GM20000 (cell line): ENCODE data around the gene BAIAP3.

ENCODE experiments used
- DNase-seq: peaks from one replicate; pipeline ENCODE4 v3.0.0; 2012; ENCODE audit warnings: low spot score
- TF ChIP-seq, protein P1 (sequence below): IDR thresholded peaks from 2 replicates; pipeline ENCODE4 v1.5.1; 2012; ENCODE audit warnings: mild to moderate bottlenecking, control low read depth; ENCODE audit errors: extremely low read depth, missing control alignments

BAIAP3 gene

DNA sequence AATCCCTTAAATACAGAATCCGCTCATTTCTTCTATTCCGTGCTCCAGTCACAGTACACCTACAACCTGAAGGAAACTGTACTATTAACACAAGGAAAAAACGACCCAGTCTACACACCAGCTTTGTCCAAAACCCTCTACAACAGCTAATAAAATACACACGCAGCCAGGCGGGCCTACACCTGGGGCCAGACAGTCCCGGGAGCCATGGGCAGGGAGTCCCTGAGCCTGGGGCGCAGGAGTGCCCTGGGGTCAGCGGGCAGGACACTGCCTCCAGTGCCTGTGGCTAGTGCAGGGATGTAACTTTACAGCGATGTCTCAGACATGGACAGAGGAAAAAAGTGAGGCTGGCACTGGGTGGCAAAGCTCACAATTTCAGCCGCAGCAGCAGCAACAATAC is 46.8 kb downstream of the BAIAP3 start:
- no peak for DNase-seq
- TF ChIP-seq, protein P1, sequence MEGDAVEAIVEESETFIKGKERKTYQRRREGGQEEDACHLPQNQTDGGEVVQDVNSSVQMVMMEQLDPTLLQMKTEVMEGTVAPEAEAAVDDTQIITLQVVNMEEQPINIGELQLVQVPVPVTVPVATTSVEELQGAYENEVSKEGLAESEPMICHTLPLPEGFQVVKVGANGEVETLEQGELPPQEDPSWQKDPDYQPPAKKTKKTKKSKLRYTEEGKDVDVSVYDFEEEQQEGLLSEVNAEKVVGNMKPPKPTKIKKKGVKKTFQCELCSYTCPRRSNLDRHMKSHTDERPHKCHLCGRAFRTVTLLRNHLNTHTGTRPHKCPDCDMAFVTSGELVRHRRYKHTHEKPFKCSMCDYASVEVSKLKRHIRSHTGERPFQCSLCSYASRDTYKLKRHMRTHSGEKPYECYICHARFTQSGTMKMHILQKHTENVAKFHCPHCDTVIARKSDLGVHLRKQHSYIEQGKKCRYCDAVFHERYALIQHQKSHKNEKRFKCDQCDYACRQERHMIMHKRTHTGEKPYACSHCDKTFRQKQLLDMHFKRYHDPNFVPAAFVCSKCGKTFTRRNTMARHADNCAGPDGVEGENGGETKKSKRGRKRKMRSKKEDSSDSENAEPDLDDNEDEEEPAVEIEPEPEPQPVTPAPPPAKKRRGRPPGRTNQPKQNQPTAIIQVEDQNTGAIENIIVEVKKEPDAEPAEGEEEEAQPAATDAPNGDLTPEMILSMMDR: no peak

DNA sequence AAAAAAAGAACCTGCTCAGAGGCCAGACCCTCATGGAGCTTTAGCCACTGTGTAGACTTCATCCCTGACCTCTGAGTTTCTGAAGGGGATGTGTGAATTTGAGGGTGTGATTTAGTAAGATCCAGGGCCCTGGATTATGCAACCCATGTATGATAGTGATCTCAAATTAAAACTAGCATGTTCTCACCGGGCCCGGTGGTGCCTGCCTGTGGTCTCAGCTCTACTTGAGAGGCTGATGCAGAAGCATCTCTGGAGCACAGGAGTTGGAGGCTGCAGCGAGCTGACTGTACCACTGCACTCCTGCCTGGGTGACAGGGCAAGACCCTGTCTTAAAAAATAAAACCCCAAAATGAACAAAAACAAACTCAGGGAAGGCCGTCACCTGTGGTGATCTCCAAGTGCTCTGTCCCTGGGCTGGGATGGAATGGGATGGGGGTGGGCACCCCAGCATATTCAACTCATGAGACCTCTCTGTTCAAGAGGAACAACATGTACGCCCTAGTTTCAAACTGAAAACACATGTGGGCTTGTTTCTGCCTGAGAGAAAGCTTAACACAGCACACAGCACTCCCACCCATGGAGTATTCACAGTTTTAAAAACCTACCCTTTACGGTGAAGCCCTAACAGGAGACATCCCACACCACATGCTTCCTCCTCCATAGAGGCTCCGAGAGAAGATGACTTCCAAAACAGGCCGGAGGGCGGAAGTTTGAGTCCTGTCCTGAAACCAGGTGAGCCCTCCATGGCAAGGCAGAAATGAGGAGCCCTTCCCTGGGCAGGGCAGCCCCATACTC is 48.4 kb downstream of the BAIAP3 start:
- no peak for DNase-seq
- TF ChIP-seq, protein P1: no peak

DNA sequence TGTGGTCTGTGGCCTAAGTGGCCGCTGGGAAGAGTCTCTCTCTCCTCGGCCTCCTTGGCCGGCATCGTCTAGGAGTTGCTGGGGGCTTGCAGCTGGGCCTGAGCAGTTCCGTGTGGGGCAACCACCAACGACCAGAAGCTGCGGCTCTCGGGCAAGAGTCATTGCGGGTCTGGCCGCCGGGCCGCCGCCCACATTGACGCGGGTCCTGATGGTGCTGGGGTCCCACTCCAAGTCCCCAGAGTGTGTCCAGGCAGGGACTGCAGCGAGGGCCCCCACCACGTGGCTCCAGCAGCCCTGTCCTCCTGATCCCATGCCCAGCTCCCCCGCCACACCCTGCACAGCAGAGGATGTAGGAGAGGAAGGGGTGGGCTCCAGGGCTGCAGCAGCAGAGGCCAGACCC is 50.1 kb downstream of the BAIAP3 start:
- no peak for DNase-seq
- TF ChIP-seq, protein P1: no peak

DNA sequence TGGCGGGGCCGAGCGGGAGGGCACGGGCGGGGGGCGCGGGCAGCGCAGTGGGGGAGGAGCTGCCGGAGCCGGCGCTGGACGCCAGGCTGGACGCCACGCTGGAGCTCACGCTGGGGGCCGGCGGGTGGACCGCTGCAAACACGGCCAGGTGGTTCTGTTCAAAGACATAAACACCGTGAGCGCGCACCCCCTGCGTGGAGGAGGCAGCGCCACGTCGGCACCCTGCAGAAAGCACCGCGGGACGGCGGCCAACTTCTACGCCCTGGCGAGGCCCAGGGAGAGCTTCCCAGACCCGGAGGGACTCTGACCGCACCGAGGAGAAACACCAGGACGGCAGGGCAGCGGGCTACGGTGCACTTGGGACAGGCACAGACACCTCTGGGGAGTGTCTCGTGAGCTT is 51.8 kb downstream of the BAIAP3 start:
- TF ChIP-seq, protein P1: no peak
- no peak for DNase-seq

DNA sequence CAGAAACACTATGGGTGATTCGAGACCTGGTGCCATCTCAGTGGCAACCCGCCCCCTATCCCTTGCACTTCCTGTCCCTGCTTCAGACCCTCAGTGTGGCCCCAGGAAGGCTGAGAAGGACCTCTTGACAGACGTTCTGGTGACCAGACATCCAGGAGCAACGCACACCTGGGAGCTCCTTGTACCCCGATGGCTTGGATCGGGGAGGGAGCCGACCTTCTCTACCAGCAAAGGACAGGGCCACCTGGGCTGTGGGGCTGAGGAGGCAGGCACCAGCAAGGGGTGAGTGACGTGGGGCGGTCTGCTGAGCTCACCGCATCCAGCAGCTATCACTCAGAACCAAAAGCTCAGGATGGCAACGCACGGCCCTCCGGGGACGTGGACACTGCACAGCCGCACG is 53.9 kb downstream of the BAIAP3 start:
- DNase-seq: no peak
- TF ChIP-seq, protein P1: no peak

DNA sequence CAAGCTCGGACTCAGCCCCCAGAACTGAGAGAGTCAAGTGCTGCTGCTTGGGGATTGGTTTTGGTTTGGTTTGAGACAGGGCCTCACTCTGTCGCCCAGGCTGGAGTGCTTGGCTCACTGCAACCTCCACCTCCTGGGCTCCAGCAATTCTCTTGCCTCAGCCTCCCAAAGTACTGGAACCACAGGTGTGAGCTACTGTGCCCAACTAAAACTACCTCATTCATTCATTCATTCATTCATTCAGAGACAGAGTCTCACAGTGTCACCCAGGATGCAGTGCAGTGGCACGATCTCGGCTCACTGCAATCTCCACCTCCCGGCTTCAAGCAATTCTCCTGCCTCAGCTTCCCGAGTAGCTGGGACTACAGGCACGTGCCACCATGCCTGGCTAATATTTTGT is 56.3 kb downstream of the BAIAP3 start:
- TF ChIP-seq, protein P1: no peak
- DNase-seq: no peak

DNA sequence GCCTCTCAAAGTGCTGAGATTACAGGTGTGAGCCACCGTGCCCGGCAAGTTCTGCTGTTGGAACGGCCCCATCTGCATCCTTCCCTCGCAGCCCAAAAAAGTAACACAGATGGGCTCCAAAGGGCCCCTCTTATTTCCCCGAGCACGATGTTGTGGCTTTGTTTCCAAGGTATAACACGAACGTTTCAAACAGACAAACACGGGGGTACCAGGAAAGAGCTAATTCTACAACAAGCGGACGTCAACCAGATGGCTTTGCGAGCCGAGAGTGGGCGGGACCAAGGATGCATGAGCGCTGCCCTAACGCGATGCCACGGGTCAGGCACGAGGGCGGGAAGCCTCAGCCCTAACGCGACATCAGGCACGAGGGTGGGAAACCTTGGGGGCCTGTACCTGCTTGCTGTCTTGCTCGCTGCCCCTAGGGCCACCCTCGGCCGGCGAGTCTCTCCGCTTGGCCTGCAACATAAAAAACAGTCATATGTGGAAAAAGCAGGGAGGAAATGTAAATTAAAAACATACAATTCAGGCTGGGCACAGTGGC is 56.9 kb downstream of the BAIAP3 start:
- TF ChIP-seq, protein P1: no peak
- DNase-seq: no peak
